Measurements from ENCODE around the gene HDAC9.

GRCh38 chr7:18799899-18800298 lies 304.4 kb downstream of the HDAC9 start:
- TF ChIP-seq EZH2 (IDR thresholded peaks at IDR 0.05; ENCODE audit: low read depth) (no peak), CTCF (conservative IDR thresholded peaks at IDR 0.05) (no peak)

All from PC-9 (cell line).